Spleen (tissue), 11 donors: ENCODE results near the gene CNTN5. TPM values are rescaled to one million over a fixed set of nuclear protein-coding genes. Genes with fewer than 3 reads are reported as not detected.

Experiments used
- DNase-seq: peaks from one replicate; pipeline ENCODE4 v3.0.0-alpha.2; 2020
- H3K27ac ChIP-seq, 8 donors: fragments of 200-600 bp; sonication (generic) in 7 of 8; 1 replicate in 4 of 8; 2 replicates in 4 of 8; pipeline versions ENCODE4 v1.5.0 to v1.8.0; 2016 to 2021; ENCODE audit warnings: inconsistent platforms in 4 of 8, mild to moderate bottlenecking in 4 of 8, moderate library complexity in 1 of 8
- H3K27me3 ChIP-seq, 7 donors: fragments of 200-600 bp; sonication (generic) in 6 of 7; replicated peaks in 1 of 7; 1 replicate in 4 of 7; 2 replicates in 3 of 7; pipeline versions ENCODE4 v1.5.0 to v1.8.0; 2016 to 2021; ENCODE audit warnings: inconsistent platforms in 3 of 7, mild to moderate bottlenecking in 1 of 7
- H3K36me3 ChIP-seq, 6 donors: fragments of 200-600 bp; sonication (generic) in 5 of 6; 1 replicate in 4 of 6; 2 replicates in 2 of 6; pipeline versions ENCODE4 v1.5.0 to v1.8.0; 2016 to 2021; ENCODE audit warnings: inconsistent platforms in 2 of 6
- H3K4me1 ChIP-seq, 6 donors: fragments of 200-600 bp; sonication (generic) in 5 of 6; 1 replicate in 3 of 6; 2 replicates in 3 of 6; pipeline versions ENCODE4 v1.5.0 to v1.8.0; 2016 to 2021; ENCODE audit warnings: inconsistent platforms in 3 of 6
- H3K4me3 ChIP-seq, 8 donors: fragments of 200-600 bp; sonication (generic) in 7 of 8; 1 replicate in 4 of 8; 2 replicates in 4 of 8; pipeline versions ENCODE4 v1.5.0 to v1.8.0; 2016 to 2021; ENCODE audit warnings: inconsistent platforms in 4 of 8, mild to moderate bottlenecking in 4 of 8, moderate library complexity in 2 of 8
- H3K9me3 ChIP-seq, 8 donors: fragments of 200-600 bp; sonication (generic) in 7 of 8; 1 replicate in 4 of 8; 2 replicates in 4 of 8; pipeline versions ENCODE4 v1.5.0 to v1.8.0; 2016 to 2021; ENCODE audit warnings: inconsistent platforms in 4 of 8
- CTCF ChIP-seq, 11 experiments: fragments of 200-600 bp in 7 of 11; fragments of 450-650 bp in 4 of 11; sonication (generic) in 4 of 11; IDR thresholded peaks in 8 of 11; conservative IDR thresholded peaks in 3 of 11; 1 replicate in 7 of 11; 2 replicates in 4 of 11; pipeline versions ENCODE4 v1.4.0 to v1.8.0; 2016 to 2021; ENCODE audit warnings: antibody characterized with exemption in 11 of 11, inconsistent platforms in 4 of 11, mild to moderate bottlenecking in 1 of 11
- POLR2A ChIP-seq, 3 donors: fragments of 450-650 bp; IDR thresholded peaks; one replicate each; pipeline ENCODE4 v1.5.1; 2017; ENCODE audit warnings: antibody characterized with exemption in 3 of 3, mild to moderate bottlenecking in 1 of 3
- POLR2AphosphoS5 ChIP-seq, 3 donors: sonication (generic); formaldehyde crosslinking; IDR thresholded peaks; one replicate each; pipeline ENCODE4 v1.5.1; 2017; ENCODE audit warnings: antibody characterized with exemption in 3 of 3
- WGBS, 5 donors: extraction: QIAGEN DNeasy Blood & Tissue Kit in 3 of 5; methylation state at CpG; one replicate each; pipeline versions ENCODE4 v1.1.5 to v1.1.7; 2013 to 2018; 5-methylcytosine and 5-hydroxymethylcytosine counted together
- intact Hi-C: fragments of 100-400 bp; cut with DNase I; formaldehyde crosslinking; loops from one replicate; pipeline ENCODE4 v1.15.0; 2023; ENCODE audit warnings: low total_unique reads
- polyA plus RNA-seq, 3 donors: library from polyadenylated mRNA; stranded (reverse); fragments of 200-250 nt; gene quantifications; one replicate each; pipeline ENCODE4 v1.2.1, GENCODE V29; 2013
- total RNA-seq, 7 donors: library from RNA; depleted of rRNA in 3 of 7; stranded (reverse); fragments of >200 nt in 3 of 7; fragmentation: NEBNext Ultra II Directional in 4 of 7; extraction: Animal tissue kit (Norgen Biotek cat#: 25700) in 4 of 7; gene quantifications; one replicate each; pipeline versions ENCODE4 v1.1.0 to v1.2.1, GENCODE V29; 2016 to 2021
- donor health status: healthy with polysubstance abuse.
- donor health status: DM: no; HTN: no; CAD: no; lungs with moderate emphysema.
- donor health status: DM: no; HTN: no; CAD: no.
- donor health status: Bipolar disorder and iron deficiency.
- donor health status: healthy.
- donor health status: DM: no; HTN: no; CAD: no.
- donor health status: DM: yes; HTN: yes; CAD: no.

Gene CNTN5
- total and polyA plus RNA-seq, 10 donors: 0.02 TPM; not detected in 8

- DNase-seq: no peak
- intact Hi-C loops: no loop called here
- WGBS, 5 donors: 83 to 91% (median 86%) methylated on average over 11 to 12 of the region's 12 CpGs
- Histone ChIP-seq H3K4me1 (no peaks in the 10 kb centered on the region), H3K9me3 (peaks cover 0 to 17% (median 3%) of the 10 kb centered on the region in 8 donors), H3K27me3 (no peaks in the 10 kb centered on the region), H3K4me3 (no peak overlapping the region), H3K27ac (no peak overlapping the region), H3K36me3 (no peaks in the 10 kb centered on the region)
- TF ChIP-seq POLR2A (IDR thresholded peaks at IDR 0.05) (no peak), CTCF (IDR thresholded peaks at IDR 0.05 in 8 of 11, conservative IDR thresholded peaks at IDR 0.05 in 3 of 11) (no peak), POLR2AphosphoS5 (IDR thresholded peaks at IDR 0.05) (no peak)
Measured at GRCh38 chr11:99424313-99425084, 403.8 kb downstream of the CNTN5 start.

GRCh38 chr11:99425596-99425995 is 404.8 kb downstream of the CNTN5 start:
- Histone ChIP-seq H3K9me3 (peaks cover 0 to 17% (median 3%) of the 10 kb centered on the region in 8 donors), H3K36me3 (no peaks in the 10 kb centered on the region), H3K27me3 (no peaks in the 10 kb centered on the region), H3K4me1 (no peaks in the 10 kb centered on the region), H3K4me3 (no peak overlapping the region), H3K27ac (no peak overlapping the region)
- WGBS, 5 donors: 46 to 81% (median 57%) methylated on average over 2 of the region's 2 CpGs
- intact Hi-C loops: no loop called here
- TF ChIP-seq CTCF (IDR thresholded peaks at IDR 0.05 in 8 of 11, conservative IDR thresholded peaks at IDR 0.05 in 3 of 11): no peak
- TF ChIP-seq POLR2AphosphoS5 (IDR thresholded peaks at IDR 0.05): no peak
- no peak for TF ChIP-seq POLR2A (IDR thresholded peaks at IDR 0.05)
- no peak for DNase-seq

GRCh38 chr11:99432677-99433076 is 411.9 kb downstream of the CNTN5 start:
- DNase-seq: no peak
- TF ChIP-seq CTCF (IDR thresholded peaks at IDR 0.05 in 8 of 11, conservative IDR thresholded peaks at IDR 0.05 in 3 of 11) (no peak), POLR2A (IDR thresholded peaks at IDR 0.05) (no peak), POLR2AphosphoS5 (IDR thresholded peaks at IDR 0.05) (no peak)
- intact Hi-C loops: no loop called here
- Histone ChIP-seq H3K4me3 (no peak overlapping the region), H3K36me3 (no peaks in the 10 kb centered on the region), H3K27me3 (no peaks in the 10 kb centered on the region), H3K27ac (no peak overlapping the region), H3K4me1 (no peaks in the 10 kb centered on the region), H3K9me3 (no peaks in the 10 kb centered on the region)
- 75 to 99% (median 88%) methylated on average over 3 of the region's 3 CpGs for WGBS, 5 donors

- no peak for DNase-seq
- intact Hi-C loops: no loop called here
Measured at GRCh38 chr11:99443276-99443675, 422.5 kb downstream of the CNTN5 start.

More at GRCh38 chr11:99443276-99443675, 422.5 kb downstream of the CNTN5 start:
- TF ChIP-seq CTCF (IDR thresholded peaks at IDR 0.05 in 8 of 11, conservative IDR thresholded peaks at IDR 0.05 in 3 of 11) (no peak), POLR2A (IDR thresholded peaks at IDR 0.05) (no peak), POLR2AphosphoS5 (IDR thresholded peaks at IDR 0.05) (no peak)
- H3K4me3 ChIP-seq: no peak overlapping the region
- no peaks in the 10 kb centered on the region for H3K27me3 ChIP-seq
- WGBS, 5 donors: 63 to 80% (median 72%) methylated on average over 3 of the region's 3 CpGs
- H3K27ac ChIP-seq: no peak overlapping the region
- H3K9me3 ChIP-seq: no peaks in the 10 kb centered on the region
- no peaks in the 10 kb centered on the region for H3K4me1 ChIP-seq
- no peaks in the 10 kb centered on the region for H3K36me3 ChIP-seq
